B cell (primary cell): ENCODE results near the gene SRD5A1. TPM values are rescaled to one million over a fixed set of nuclear protein-coding genes. Genes with fewer than 3 reads are reported as not detected.

Source experiments
- ATAC-seq: fragments of 200-7000 bp; cut with Tn5 transposase; one replicate; pipeline ENCODE4 v1.10.0; 2021; ENCODE audit warnings: low read depth, mild to moderate bottlenecking, moderate number of reproducible peaks, moderate library complexity
- CTCF ChIA-PET: fragments of 350-600 bp; sonication (Branson Sonifier 250); formaldehyde crosslinking; loops from one replicate; lab custom pipeline; 2021; ENCODE audit warnings: antibody characterized with exemption, inconsistent platforms; lab: Charles Lee
- POLR2A ChIA-PET: fragments of 350-600 bp; sonication (Branson Sonifier 250); formaldehyde crosslinking; loops from one replicate; lab custom pipeline; 2021; ENCODE audit warnings: antibody characterized with exemption; lab: Charles Lee
- DNase-seq: peaks from one replicate; pipeline ENCODE4 v3.0.0; 2013
- H2AFZ ChIP-seq: 2 replicates; pipeline ENCODE4 v1.6.1; 2012; ENCODE audit warnings: mild to moderate bottlenecking, low read depth, low read length; ENCODE audit not compliant: insufficient read depth, poor library complexity, severe bottlenecking
- H3K27ac ChIP-seq, 2 donors: 1 replicate in 1 of 2; 2 replicates in 1 of 2; pipeline ENCODE4 v1.5.1; 2012 to 2013; ENCODE audit warnings: low read length in 2 of 2, mild to moderate bottlenecking in 2 of 2, moderate library complexity in 1 of 2
- H3K27me3 ChIP-seq, 4 experiments: fragments of 200-600 bp in 1 of 4; sonication (generic) in 1 of 4; replicated peaks in 1 of 4; 1 replicate in 2 of 4; 2 replicates in 2 of 4; pipeline versions ENCODE4 v1.6.1 to v1.7.0; 2013 to 2016; ENCODE audit warnings: low read length in 3 of 4, mild to moderate bottlenecking in 2 of 4, mixed read lengths in 1 of 4, moderate library complexity in 1 of 4; ENCODE audit not compliant: insufficient read depth in 4 of 4, control insufficient read depth in 3 of 4; ENCODE audit errors: control extremely low read depth in 1 of 4
- H3K36me3 ChIP-seq, 2 experiments: replicated peaks in 1 of 2; 1 replicate in 1 of 2; 2 replicates in 1 of 2; pipeline versions ENCODE4 v1.6.1 to v1.7.1; 2013; ENCODE audit warnings: low read length in 1 of 2; ENCODE audit not compliant: insufficient read depth in 2 of 2, control insufficient read depth in 1 of 2; ENCODE audit errors: control extremely low read depth in 1 of 2, extremely low read depth in 1 of 2
- H3K4me1 ChIP-seq, 2 donors: fragments of 200-600 bp in 1 of 2; sonication (generic) in 1 of 2; 1 replicate in 1 of 2; 2 replicates in 1 of 2; pipeline versions ENCODE4 v1.5.1 to v1.6.1; 2013 to 2017; ENCODE audit warnings: low read length in 2 of 2; ENCODE audit not compliant: control insufficient read depth in 2 of 2, insufficient read depth in 2 of 2
- H3K4me2 ChIP-seq: replicated peaks from 2 replicates; pipeline ENCODE3; 2012; ENCODE audit warnings: mild to moderate bottlenecking, low read depth, low read length; ENCODE audit not compliant: poor library complexity, severe bottlenecking
- H3K4me3 ChIP-seq, 5 experiments: fragments of 200-600 bp in 1 of 5; sonication (generic) in 1 of 5; 1 replicate in 3 of 5; 2 replicates in 2 of 5; pipeline versions ENCODE4 v1.5.1 to v1.7.0; 2011 to 2016; ENCODE audit warnings: low read length in 4 of 5, mild to moderate bottlenecking in 4 of 5, low read depth in 2 of 5, control low read depth in 1 of 5, moderate library complexity in 1 of 5; ENCODE audit not compliant: insufficient read depth in 1 of 5; ENCODE audit errors: control extremely low read depth in 1 of 5, extremely low read depth in 1 of 5
- H3K79me2 ChIP-seq: fragments of 200-600 bp; sonication (generic); one replicate; pipeline ENCODE4 v1.6.0; 2016; ENCODE audit warnings: low read length; ENCODE audit not compliant: control insufficient read depth, insufficient read depth
- H3K9ac ChIP-seq: fragments of 200-600 bp; sonication (generic); 2 replicates; pipeline ENCODE4 v1.6.1; 2017; ENCODE audit warnings: mild to moderate bottlenecking, low read length, moderate library complexity
- H3K9me3 ChIP-seq, 3 donors: one replicate each; pipeline versions ENCODE4 v1.6.1 to v1.7.1; 2013; ENCODE audit warnings: low read length in 2 of 3; ENCODE audit not compliant: control insufficient read depth in 2 of 3, insufficient read depth in 1 of 3; ENCODE audit errors: control extremely low read depth in 1 of 3
- H4K20me1 ChIP-seq: 2 replicates; pipeline ENCODE4 v1.6.0; 2012; ENCODE audit warnings: mild to moderate bottlenecking, low read length; ENCODE audit not compliant: insufficient read depth, control insufficient read depth, poor library complexity, severe bottlenecking
- H3K27ac Mint-ChIP-seq: one replicate; pipeline ENCODE4 v1.8.0; 2021; ENCODE audit warnings: mixed read lengths
- H3K27me3 Mint-ChIP-seq: one replicate; pipeline ENCODE4 v1.8.0; 2021; ENCODE audit warnings: mixed read lengths
- H3K4me1 Mint-ChIP-seq: one replicate; pipeline ENCODE4 v1.8.0; 2021; ENCODE audit warnings: mixed read lengths
- H3K4me3 Mint-ChIP-seq: one replicate; pipeline ENCODE4 v1.8.0; 2021; ENCODE audit warnings: mixed read lengths
- H3K9me3 Mint-ChIP-seq: one replicate; pipeline ENCODE4 v1.8.0; 2022; ENCODE audit warnings: mixed read lengths; ENCODE audit not compliant: insufficient read depth
- CTCF ChIP-seq: fragments of 200-600 bp; IDR thresholded peaks from one replicate; pipeline ENCODE4 v1.8.0; 2022; ENCODE audit warnings: antibody characterized with exemption, mild to moderate bottlenecking
- EZH2 ChIP-seq: IDR thresholded peaks from 2 replicates; pipeline ENCODE4 v1.6.1; 2012; ENCODE audit warnings: borderline replicate concordance, low read depth, mild to moderate bottlenecking, moderate library complexity, low read length; ENCODE audit not compliant: insufficient read depth, poor library complexity, severe bottlenecking
- WGBS: methylation state at CpG from one replicate; pipeline ENCODE4 v1.1.5; 2013; ENCODE audit warnings: missing lambda C conversion rate; ENCODE audit not compliant: insufficient coverage; 5-methylcytosine and 5-hydroxymethylcytosine counted together
- intact Hi-C: fragments of 100-400 bp; cut with micrococcal nuclease; formaldehyde crosslinking; loops from one replicate; pipeline ENCODE4 v1.10.0; 2022
- polyA plus RNA-seq: library from polyadenylated mRNA; depleted of rRNA; stranded (reverse); fragments of >200 nt; gene quantifications from 2 replicates; pipeline ENCODE4 v1.2.3, GENCODE V29; 2012
- total RNA-seq, 2 donors: library from RNA; stranded (reverse); fragments of 120-200 nt in 1 of 2; gene quantifications; 1 replicate in 1 of 2; 2 replicates in 1 of 2; pipeline versions ENCODE4 v1.2.3 to v1.2.4, GENCODE V29; 2013 to 2022

SRD5A1 gene
- total and polyA plus RNA-seq, 2 donors (not counting 1 experiment from before 2014, with no cell fraction given) = 17.2 to 29.2 TPM

DNA sequence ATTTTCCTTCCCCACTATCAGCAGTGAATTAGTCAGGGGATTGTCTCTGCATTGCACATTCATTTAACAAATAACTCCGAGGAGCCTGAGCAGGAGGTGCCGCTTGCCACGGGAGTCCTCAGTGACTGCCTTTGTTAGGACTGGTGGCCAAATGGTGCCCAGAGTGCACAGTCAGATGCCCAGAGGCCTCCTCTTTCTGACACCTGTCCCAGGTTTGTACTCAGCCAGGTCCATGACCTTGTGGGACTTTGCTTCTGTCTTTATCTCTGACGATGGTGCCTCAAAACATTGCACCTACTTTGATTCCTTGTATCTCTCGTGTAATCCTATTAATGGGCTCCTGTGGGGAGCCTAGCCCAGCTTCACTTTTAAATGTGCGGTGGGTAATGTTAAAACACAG, 4.3 kb downstream of the SRD5A1 start:
- no peak overlapping the region for H3K27ac Mint-ChIP-seq
- CTCF ChIA-PET = interaction anchor here (1.4 to 2.4 kb wide), 2 partner anchors 57 to 108 kb away, joined by 3 to 6 read pairs; no protein-coding TSS in a partner anchor
- Histone ChIP-seq H3K4me3 (no peak overlapping the region), H3K9me3 (no peaks in the 10 kb centered on the region), H3K27ac (no peak overlapping the region), H2AFZ (no peak overlapping the region), H3K4me2 (no peak overlapping the region), H3K36me3 (peaks cover 0 to 3% of the 10 kb centered on the region in 2 experiments), H3K27me3 (no peaks in the 10 kb centered on the region), H3K4me1 (peaks cover 4 to 13% of the 10 kb centered on the region in 2 donors), H4K20me1 (no peaks in the 10 kb centered on the region), H3K79me2 (peaks cover 52% of the 10 kb centered on the region), H3K9ac (no peak overlapping the region)
- DNase-seq (no peak), ATAC-seq (no peak)
- no peak overlapping the region for H3K4me3 Mint-ChIP-seq
- POLR2A ChIA-PET = no interaction called here
- H3K27me3 Mint-ChIP-seq = no peaks in the 10 kb centered on the region
- TF ChIP-seq EZH2 (no peak), CTCF (no peak)
- WGBS = 97% methylated on average over 6 of the region's 6 CpGs
- H3K9me3 Mint-ChIP-seq = no peaks in the 10 kb centered on the region
- peaks cover 9% of the 10 kb centered on the region for H3K4me1 Mint-ChIP-seq
- intact Hi-C loops = no loop called here

GRCh38 chr5:6638236-6638635, 5.0 kb downstream of the SRD5A1 start:
- WGBS = no CpG with 5 or more reads among the region's 4 CpGs
- H3K9ac ChIP-seq = no peak overlapping the region
- Mint-ChIP-seq H3K9me3 (no peaks in the 10 kb centered on the region), H3K4me3 (no peak overlapping the region), H3K4me1 (peaks cover 6% of the 10 kb centered on the region), H3K27ac (no peak overlapping the region), H3K27me3 (no peaks in the 10 kb centered on the region)
- DNase-seq (no peak), ATAC-seq (no peak)
- H3K36me3 ChIP-seq = peaks cover 0 to 3% of the 10 kb centered on the region in 2 experiments
- H3K4me3 ChIP-seq = no peak overlapping the region
- no peak overlapping the region for H3K4me2 ChIP-seq
- H4K20me1 ChIP-seq = no peaks in the 10 kb centered on the region
- H3K9me3 ChIP-seq = no peaks in the 10 kb centered on the region
- ChIA-PET POLR2A (no interaction called here), CTCF (interaction anchor here (1.4 to 2.4 kb wide), 2 partner anchors 57 to 107 kb away, joined by 3 to 6 read pairs; no protein-coding TSS in a partner anchor)
- H3K4me1 ChIP-seq = peaks cover 4 to 13% of the 10 kb centered on the region in 2 donors
- H3K27me3 ChIP-seq = no peaks in the 10 kb centered on the region
- intact Hi-C loops = no loop called here
- no peak overlapping the region for H3K27ac ChIP-seq
- no peak for TF ChIP-seq CTCF
- TF ChIP-seq EZH2 = no peak
- H2AFZ ChIP-seq = no peak overlapping the region
- peaks cover 51% of the 10 kb centered on the region for H3K79me2 ChIP-seq
